Right lobe of liver (tissue), 4 donors: ENCODE results near the gene IQSEC3.

Source experiments
- POLR2A ChIP-seq: fragments of 450-650 bp; IDR thresholded peaks from one replicate; pipeline ENCODE4 v1.6.1; 2017; ENCODE audit warnings: antibody characterized with exemption, mild to moderate bottlenecking
- TF ChIP-seq, protein P1 (sequence below), 4 donors: fragments of 200-600 bp in 3 of 4; fragments of 450-650 bp in 1 of 4; IDR thresholded peaks; one replicate each; pipeline versions ENCODE4 v1.5.1 to v1.8.0; 2016 to 2022; ENCODE audit warnings: antibody characterized with exemption in 4 of 4, mild to moderate bottlenecking in 2 of 4
- donor health status: DM: no; HTN: no; CAD: no.
- donor health status: DM: no; HTN: no; CAD: no.
- donor health status: DM: no; HTN: yes; CAD: no.

GRCh38 chr12:213527-213932, 147.0 kb downstream of the IQSEC3 start:
- TF ChIP-seq, protein P1, sequence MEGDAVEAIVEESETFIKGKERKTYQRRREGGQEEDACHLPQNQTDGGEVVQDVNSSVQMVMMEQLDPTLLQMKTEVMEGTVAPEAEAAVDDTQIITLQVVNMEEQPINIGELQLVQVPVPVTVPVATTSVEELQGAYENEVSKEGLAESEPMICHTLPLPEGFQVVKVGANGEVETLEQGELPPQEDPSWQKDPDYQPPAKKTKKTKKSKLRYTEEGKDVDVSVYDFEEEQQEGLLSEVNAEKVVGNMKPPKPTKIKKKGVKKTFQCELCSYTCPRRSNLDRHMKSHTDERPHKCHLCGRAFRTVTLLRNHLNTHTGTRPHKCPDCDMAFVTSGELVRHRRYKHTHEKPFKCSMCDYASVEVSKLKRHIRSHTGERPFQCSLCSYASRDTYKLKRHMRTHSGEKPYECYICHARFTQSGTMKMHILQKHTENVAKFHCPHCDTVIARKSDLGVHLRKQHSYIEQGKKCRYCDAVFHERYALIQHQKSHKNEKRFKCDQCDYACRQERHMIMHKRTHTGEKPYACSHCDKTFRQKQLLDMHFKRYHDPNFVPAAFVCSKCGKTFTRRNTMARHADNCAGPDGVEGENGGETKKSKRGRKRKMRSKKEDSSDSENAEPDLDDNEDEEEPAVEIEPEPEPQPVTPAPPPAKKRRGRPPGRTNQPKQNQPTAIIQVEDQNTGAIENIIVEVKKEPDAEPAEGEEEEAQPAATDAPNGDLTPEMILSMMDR (IDR thresholded peaks at IDR 0.05), result no peak
- no peak for TF ChIP-seq POLR2A
